ENCODE results near the gene POLR2A.

Gene POLR2A

GRCh38 chr17:7476951-7477350, 7.2 kb upstream of the POLR2A start:
- Histone ChIP-seq H3K27me3 (ENCODE audit: insufficient read depth, low read length, poor library complexity) (no peaks in the 10 kb centered on the region), H3K9me3 (ENCODE audit: insufficient read depth, low read length, severe bottlenecking) (no peaks in the 10 kb centered on the region), H3K36me3 (ENCODE audit: insufficient read depth, low read length) (peaks cover 3% of the 10 kb centered on the region), H3K4me3 (ENCODE audit: low read depth in 1 of 2, low read length in 2 of 2) (no peak overlapping the region), H3K79me2 (ENCODE audit: insufficient read depth, low read length) (peaks cover 76% of the 10 kb centered on the region), H3K4me2 (ENCODE audit: insufficient read depth, low read length) (peak overlapping the region; percentile 88; the same call in 1 of the 2 replicates), H2AFZ (ENCODE audit: low read depth, low read length) (no peak overlapping the region), H3K27ac (ENCODE audit: low read length) (no peak overlapping the region), H4K20me1 (ENCODE audit: insufficient read depth, low read length) (peaks cover 32% of the 10 kb centered on the region), H3K9ac (ENCODE audit: low read depth, low read length) (no peak overlapping the region; the same call in 1 of the 2 replicates), H3K4me1 (ENCODE audit: insufficient read depth, low read length) (peaks cover 29% of the 10 kb centered on the region)
- DNase-seq (no peak), ATAC-seq (ENCODE audit: insufficient read depth, low read depth) (no peak)
- TF ChIP-seq CTCF (IDR thresholded peaks at IDR 0.05; ENCODE audit: borderline replicate concordance, extremely low read depth, low read length, poor library complexity, severe bottlenecking) (no peak), EZH2 (IDR thresholded peaks at IDR 0.05; ENCODE audit: borderline replicate concordance, low read depth, low read length, severe bottlenecking) (no peak)

- H2AFZ ChIP-seq (ENCODE audit: low read depth, low read length): no peak overlapping the region
- peaks cover 32% of the 10 kb centered on the region for H4K20me1 ChIP-seq (ENCODE audit: insufficient read depth, low read length)
- peaks cover 71% of the 10 kb centered on the region for H3K79me2 ChIP-seq (ENCODE audit: insufficient read depth, low read length)
- peaks cover 3% of the 10 kb centered on the region for H3K36me3 ChIP-seq (ENCODE audit: insufficient read depth, low read length)
- peak overlapping the region in 1 of 2 experiments; percentile 65; a peak in 2 of 4 replicates for H3K4me3 ChIP-seq (ENCODE audit: low read depth in 1 of 2, low read length in 2 of 2)
- 0 out of 2 replicates have a peak overlapping the region, but pooled peaks have one; percentile 7 for H3K27ac ChIP-seq (ENCODE audit: low read length)
- DNase-seq (no peak), ATAC-seq (ENCODE audit: insufficient read depth, low read depth) (no peak)
- H3K4me1 ChIP-seq (ENCODE audit: insufficient read depth, low read length): peaks cover 32% of the 10 kb centered on the region
- H3K4me2 ChIP-seq (ENCODE audit: insufficient read depth, low read length): peak overlapping the region; percentile 88
- H3K9me3 ChIP-seq (ENCODE audit: insufficient read depth, low read length, severe bottlenecking): no peaks in the 10 kb centered on the region
- no peaks in the 10 kb centered on the region for H3K27me3 ChIP-seq (ENCODE audit: insufficient read depth, low read length, poor library complexity)
- H3K9ac ChIP-seq (ENCODE audit: low read depth, low read length): peak overlapping the region; percentile 98; the same call in 1 of the 2 replicates
- TF ChIP-seq EZH2 (IDR thresholded peaks at IDR 0.05; ENCODE audit: borderline replicate concordance, low read depth, low read length, severe bottlenecking) (no peak), CTCF (IDR thresholded peaks at IDR 0.05; ENCODE audit: borderline replicate concordance, extremely low read depth, low read length, poor library complexity, severe bottlenecking) (no peak)
Observed at GRCh38 chr17:7477392-7478275, 6.5 kb upstream of the POLR2A start.

- TF ChIP-seq EZH2 (IDR thresholded peaks at IDR 0.05; ENCODE audit: borderline replicate concordance, low read depth, low read length, severe bottlenecking) (no peak), CTCF (IDR thresholded peaks at IDR 0.05; ENCODE audit: borderline replicate concordance, extremely low read depth, low read length, poor library complexity, severe bottlenecking) (no peak)
- peak overlapping the region; percentile 88 for H3K4me2 ChIP-seq (ENCODE audit: insufficient read depth, low read length)
- no peaks in the 10 kb centered on the region for H3K9me3 ChIP-seq (ENCODE audit: insufficient read depth, low read length, severe bottlenecking)
- no peaks in the 10 kb centered on the region for H3K27me3 ChIP-seq (ENCODE audit: insufficient read depth, low read length, poor library complexity)
- peak overlapping the region; percentile 98 for H3K9ac ChIP-seq (ENCODE audit: low read depth, low read length)
- DNase-seq (peak; percentile 64), ATAC-seq (ENCODE audit: insufficient read depth, low read depth) (peak; percentile 28)
- H3K4me3 ChIP-seq (ENCODE audit: low read depth in 1 of 2, low read length in 2 of 2): peak overlapping the region; percentile 65 to 77
- H4K20me1 ChIP-seq (ENCODE audit: insufficient read depth, low read length): peaks cover 32% of the 10 kb centered on the region
- peaks cover 3% of the 10 kb centered on the region for H3K36me3 ChIP-seq (ENCODE audit: insufficient read depth, low read length)
- H3K4me1 ChIP-seq (ENCODE audit: insufficient read depth, low read length): peaks cover 40% of the 10 kb centered on the region
- H2AFZ ChIP-seq (ENCODE audit: low read depth, low read length): peak overlapping the region; percentile 69
- peak overlapping the region; percentile 81 for H3K27ac ChIP-seq (ENCODE audit: low read length)
- H3K79me2 ChIP-seq (ENCODE audit: insufficient read depth, low read length): peaks cover 69% of the 10 kb centered on the region
Observed at GRCh38 chr17:7478276-7479212, 5.6 kb upstream of the POLR2A start.
